A549 (cell line): Measurements from ENCODE around the gene PTBP2. TPM values are rescaled to one million over a fixed set of nuclear protein-coding genes. Genes with fewer than 3 reads are reported as not detected.

Experiments
- ATAC-seq, 2 experiments: fragments of 200-7000 bp in 1 of 2; fragments of >200 bp in 1 of 2; cut with Nextera tagmentation in 1 of 2; cut with Tn5 transposase in 1 of 2; 3 replicates each; pipeline versions ENCODE4 v1.8.0 to v1.9.1; 2018 to 2020; ENCODE audit warnings: mild to moderate bottlenecking in 1 of 2, moderate library complexity in 1 of 2
- CTCF ChIA-PET: fragments of 300-600 bp; sonication (Branson Sonifier 250); formaldehyde crosslinking; extraction: SDS; loops from one replicate; lab custom pipeline; 2021; ENCODE audit warnings: antibody characterized with exemption, inconsistent platforms; lab: Yijun Ruan, JAX
- POLR2A ChIA-PET: fragments of 350-600 bp; formaldehyde crosslinking; extraction: SDS; loops from one replicate; lab custom pipeline; 2021; ENCODE audit warnings: antibody characterized with exemption, inconsistent platforms; lab: Yijun Ruan, JAX
- DNase-seq, 2 experiments: peaks; one replicate each; pipeline versions ENCODE4 v3.0.0 to v3.0.0-alpha.2; 2011 to 2016; ENCODE audit warnings: low read depth in 1 of 2, low spot score in 1 of 2
- FAIRE-seq: peaks from 2 replicates; lab custom pipeline; 2011; peaks lifted over from hg19 to GRCh38; lab: Jason Lieb, UNC
- H3K27ac ChIP-seq, 2 experiments: fragments of >200 bp; sonication (Bioruptor Twin); formaldehyde crosslinking; 3 replicates each; pipeline ENCODE4 v1.5.1; 2016 to 2017
- H3K4me1 ChIP-seq: fragments of >200 bp; sonication (Bioruptor Twin); formaldehyde crosslinking; 3 replicates; pipeline ENCODE4 v1.6.1; 2016
- H3K4me2 ChIP-seq: fragments of >200 bp; sonication (Bioruptor Twin); formaldehyde crosslinking; 3 replicates; pipeline ENCODE4 v1.6.1; 2016
- H3K4me3 ChIP-seq: fragments of >200 bp; sonication (Bioruptor Twin); formaldehyde crosslinking; 3 replicates; pipeline ENCODE4 v1.5.1; 2016
- H3K9me3 ChIP-seq: fragments of >200 bp; sonication (Bioruptor Twin); formaldehyde crosslinking; 3 replicates; pipeline ENCODE4 v1.6.1; 2016
- ATOH8 ChIP-seq: fragments of 250-450 bp; sonication (Bioruptor Pico); IDR thresholded peaks from 2 replicates; pipeline ENCODE4 v1.5.0; 2020; ENCODE audit warnings: low read depth, mild to moderate bottlenecking, moderate library complexity
- CBX2 ChIP-seq: fragments of 200-600 bp; sonication (generic); IDR thresholded peaks from 2 replicates; pipeline ENCODE4 v1.6.1; 2016; ENCODE audit warnings: low read depth, mild to moderate bottlenecking, borderline replicate concordance
- CHD2 ChIP-seq: fragments of 150-350 bp; IDR thresholded peaks from 2 replicates; pipeline ENCODE4 v1.6.1; 2014; ENCODE audit warnings: low read length; ENCODE audit not compliant: partially characterized antibody
- EHF ChIP-seq: fragments of 250-450 bp; sonication (Bioruptor Pico); IDR thresholded peaks from 2 replicates; pipeline ENCODE4 v1.5.0; 2020; ENCODE audit warnings: mild to moderate bottlenecking
- EHMT2 ChIP-seq: fragments of 200-600 bp; sonication (generic); IDR thresholded peaks from 2 replicates; pipeline ENCODE4 v1.6.1; 2016; ENCODE audit warnings: antibody characterized with exemption, low read depth, mild to moderate bottlenecking, moderate library complexity
- EP300 ChIP-seq, 2 experiments: fragments of >200 bp; sonication (Bioruptor Twin); formaldehyde crosslinking; IDR thresholded peaks; 2 replicates in 1 of 2; 3 replicates in 1 of 2; pipeline ENCODE4 v1.6.1; 2016 to 2017
- FOSB ChIP-seq: fragments of 250-450 bp; sonication (Bioruptor Pico); IDR thresholded peaks from 2 replicates; pipeline ENCODE4 v1.5.0; 2020; ENCODE audit warnings: mild to moderate bottlenecking, moderate library complexity
- FOXS1 ChIP-seq: fragments of 250-450 bp; sonication (Bioruptor Pico); IDR thresholded peaks from 2 replicates; pipeline ENCODE4 v1.5.0; 2020; ENCODE audit warnings: mild to moderate bottlenecking, moderate library complexity
- GATA3 ChIP-seq: IDR thresholded peaks from 2 replicates; pipeline ENCODE4 v1.6.1; 2012; ENCODE audit warnings: borderline replicate concordance
- HES2 ChIP-seq: fragments of >200 bp; sonication (Bioruptor Twin); formaldehyde crosslinking; IDR thresholded peaks from 2 replicates; pipeline ENCODE4 v1.6.1; 2016
- HOXA7 ChIP-seq: fragments of 250-450 bp; sonication (Bioruptor Pico); IDR thresholded peaks from 2 replicates; pipeline ENCODE4 v1.5.0; 2020; ENCODE audit warnings: mild to moderate bottlenecking, moderate library complexity
- HOXB13 ChIP-seq: fragments of 250-450 bp; sonication (Bioruptor Pico); IDR thresholded peaks from 2 replicates; pipeline ENCODE4 v1.5.0; 2020; ENCODE audit warnings: low read depth, mild to moderate bottlenecking, moderate library complexity
- JUN ChIP-seq, 2 experiments: fragments of >200 bp; sonication (Bioruptor Twin); formaldehyde crosslinking; IDR thresholded peaks; 2 replicates in 1 of 2; 3 replicates in 1 of 2; pipeline ENCODE4 v1.6.1; 2016 to 2017
- KDM1A ChIP-seq: fragments of 200-600 bp; sonication (generic); IDR thresholded peaks from 2 replicates; pipeline ENCODE4 v1.6.1; 2016; ENCODE audit warnings: low read depth, mild to moderate bottlenecking
- KDM5A ChIP-seq: fragments of 200-600 bp; sonication (generic); IDR thresholded peaks from 2 replicates; pipeline ENCODE4 v1.6.1; 2016; ENCODE audit warnings: antibody characterized with exemption, mild to moderate bottlenecking
- MAZ ChIP-seq: fragments of 150-350 bp; IDR thresholded peaks from 2 replicates; pipeline ENCODE4 v1.6.1; 2014; ENCODE audit warnings: antibody characterized with exemption, low read depth, low read length, borderline replicate concordance
- NFE2L2 ChIP-seq: fragments of 150-350 bp; conservative IDR thresholded peaks from 2 replicates; pipeline ENCODE4 v1.6.1; 2014; ENCODE audit warnings: low read length
- POLR2AphosphoS2 ChIP-seq: conservative IDR thresholded peaks from 2 replicates; pipeline ENCODE4 v1.6.1; 2012; ENCODE audit warnings: low read length, improper control_type of control experiment, inconsistent platforms
- RAD21 ChIP-seq, 2 experiments: fragments of >200 bp in 1 of 2; sonication (Bioruptor Twin) in 1 of 2; formaldehyde crosslinking in 1 of 2; IDR thresholded peaks in 1 of 2; conservative IDR thresholded peaks in 1 of 2; 2 replicates in 1 of 2; 3 replicates in 1 of 2; pipeline ENCODE4 v1.6.1; 2012 to 2018; ENCODE audit warnings: inconsistent platforms in 1 of 2
- RARB ChIP-seq: fragments of 250-450 bp; sonication (Bioruptor Pico); IDR thresholded peaks from 2 replicates; pipeline ENCODE4 v1.8.0; 2021; ENCODE audit warnings: mild to moderate bottlenecking, moderate library complexity
- REST ChIP-seq: fragments of 200-600 bp; sonication (generic); IDR thresholded peaks from 2 replicates; pipeline ENCODE4 v1.6.1; 2016; ENCODE audit warnings: antibody characterized with exemption, mild to moderate bottlenecking, moderate library complexity
- RNF2 ChIP-seq: fragments of 200-600 bp; sonication (generic); IDR thresholded peaks from 2 replicates; pipeline ENCODE4 v1.6.1; 2016; ENCODE audit warnings: low read depth, mild to moderate bottlenecking, antibody characterized with exemption, moderate library complexity, borderline replicate concordance
- SREBF2 ChIP-seq: fragments of 450-650 bp; IDR thresholded peaks from 2 replicates; pipeline ENCODE4 v1.6.1; 2014; ENCODE audit warnings: mild to moderate bottlenecking, moderate library complexity
- TFCP2L1 ChIP-seq: fragments of 250-450 bp; sonication (Bioruptor Pico); IDR thresholded peaks from 2 replicates; pipeline ENCODE4 v1.5.0; 2021; ENCODE audit warnings: mild to moderate bottlenecking
- ZFP36 ChIP-seq: fragments of 450-650 bp; IDR thresholded peaks from 2 replicates; pipeline ENCODE4 v1.6.1; 2014; ENCODE audit warnings: borderline replicate concordance; ENCODE audit not compliant: partially characterized antibody
- ZSCAN20 ChIP-seq: fragments of 250-450 bp; sonication (Bioruptor Pico); IDR thresholded peaks from 2 replicates; pipeline ENCODE4 v1.8.0; 2022; ENCODE audit warnings: mild to moderate bottlenecking, moderate library complexity
- WGBS: methylation state at CpG from one replicate; pipeline ENCODE4 v1.1.6; 2017; ENCODE audit errors: missing lambda C conversion rate; 5-methylcytosine and 5-hydroxymethylcytosine counted together
- polyA plus RNA-seq, 4 experiments: library from polyadenylated mRNA; depleted of rRNA in 3 of 4; stranded (reverse); fragments of >200 nt; fragmentation: RNase III in 1 of 4; extraction: RNeasy Plus Mini Kit Qiagen cat#74134 plus additional on column Dnase treatment in 1 of 4; gene quantifications; 2 replicates in 3 of 4; 3 replicates in 1 of 4; pipeline ENCODE4 v1.2.3, GENCODE V29; 2011 to 2017

Gene PTBP2
- polyA plus RNA-seq, 2 of the 4 experiments (the other 2 are of a cell fraction) = 6.1 to 20.2 TPM

GRCh38 chr1:96825950-96826576 is 104.5 kb downstream of the PTBP2 start:
- ATAC-seq (no peak), FAIRE-seq (no peak)
- Histone ChIP-seq H3K4me1 (no peaks in the 10 kb centered on the region), H3K27ac (no peak overlapping the region), H3K4me3 (no peak overlapping the region), H3K9me3 (no peaks in the 10 kb centered on the region)
- TF ChIP-seq RARB = no peak
- no peak for TF ChIP-seq SREBF2
- no peak for TF ChIP-seq ZFP36
- TF ChIP-seq GATA3 = no peak
- TF ChIP-seq HOXA7 (CRISPR knock-in tag) = no peak
- no peak for TF ChIP-seq FOXS1 (CRISPR knock-in tag)
- no peak for TF ChIP-seq EHMT2
- TF ChIP-seq RAD21 (conservative IDR thresholded peaks at IDR 0.05 in 1 of 2, IDR thresholded peaks at IDR 0.05 in 1 of 2) = no peak
- TF ChIP-seq HES2 = no peak
- TF ChIP-seq EP300 (IDR thresholded peaks at IDR 0.05) = no peak
- TF ChIP-seq, all 56 proteins: peak for 0
- ChIA-PET CTCF (interaction anchor here (0.6 kb wide), 1 partner anchor 145 kb away, joined by 3 read pairs; no protein-coding TSS in a partner anchor), POLR2A (no interaction called here)
- no peak for DNase-seq
- no peak overlapping the region for H3K4me2 ChIP-seq

GRCh38 chr1:96833376-96833775 is 111.8 kb downstream of the PTBP2 start:
- ChIA-PET POLR2A (no interaction called here), CTCF (no interaction called here)
- Histone ChIP-seq H3K4me3 (no peak overlapping the region), H3K27ac (no peak overlapping the region), H3K4me2 (no peak overlapping the region), H3K4me1 (no peaks in the 10 kb centered on the region), H3K9me3 (no peaks in the 10 kb centered on the region)
- FAIRE-seq (no peak), ATAC-seq (no peak), DNase-seq (no peak)
- no peak for TF ChIP-seq KDM1A
- TF ChIP-seq MAZ = no peak
- TF ChIP-seq ZFP36 = no peak
- TF ChIP-seq CBX2 = no peak
- no peak for TF ChIP-seq EHF (CRISPR knock-in tag)
- TF ChIP-seq KDM5A = no peak
- TF ChIP-seq NFE2L2 = no peak
- TF ChIP-seq HOXB13 (CRISPR knock-in tag) = no peak
- TF ChIP-seq RNF2 = no peak
- no peak for TF ChIP-seq REST
- TF ChIP-seq CHD2 = no peak
- no peak for TF ChIP-seq ZSCAN20 (CRISPR knock-in tag)
- TF ChIP-seq FOSB (CRISPR knock-in tag) = no peak
- TF ChIP-seq TFCP2L1 (CRISPR knock-in tag) = no peak
- no peak for TF ChIP-seq JUN (IDR thresholded peaks at IDR 0.05)
- no peak for TF ChIP-seq POLR2AphosphoS2
- TF ChIP-seq RAD21 (conservative IDR thresholded peaks at IDR 0.05 in 1 of 2, IDR thresholded peaks at IDR 0.05 in 1 of 2) = no peak
- TF ChIP-seq ATOH8 = no peak
- 97% methylated on average over 1 of the region's 1 CpG for WGBS
